ENCODE measurements around the gene CDK5RAP1.

DNA sequence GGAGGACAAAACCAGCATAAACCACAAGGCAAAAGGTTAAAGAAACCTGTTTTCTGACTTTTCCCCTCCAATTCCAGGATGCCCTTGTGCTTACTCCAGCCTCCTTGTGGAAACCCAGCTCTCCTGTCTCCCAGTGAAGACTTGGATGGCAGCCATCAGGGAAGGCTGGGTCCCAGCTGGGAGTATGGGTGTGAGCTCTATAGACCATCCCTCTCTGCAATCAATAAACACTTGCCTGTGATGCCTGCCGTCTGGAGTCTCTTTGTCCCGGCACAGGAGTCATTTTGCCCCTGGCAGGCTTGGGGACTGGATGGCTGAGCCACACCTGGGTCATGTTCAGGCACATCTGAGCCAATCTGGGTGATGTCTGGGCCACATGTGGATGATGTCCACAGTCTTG is 91.7 kb downstream of the CDK5RAP1 start:
- TF ChIP-seq, protein P1, sequence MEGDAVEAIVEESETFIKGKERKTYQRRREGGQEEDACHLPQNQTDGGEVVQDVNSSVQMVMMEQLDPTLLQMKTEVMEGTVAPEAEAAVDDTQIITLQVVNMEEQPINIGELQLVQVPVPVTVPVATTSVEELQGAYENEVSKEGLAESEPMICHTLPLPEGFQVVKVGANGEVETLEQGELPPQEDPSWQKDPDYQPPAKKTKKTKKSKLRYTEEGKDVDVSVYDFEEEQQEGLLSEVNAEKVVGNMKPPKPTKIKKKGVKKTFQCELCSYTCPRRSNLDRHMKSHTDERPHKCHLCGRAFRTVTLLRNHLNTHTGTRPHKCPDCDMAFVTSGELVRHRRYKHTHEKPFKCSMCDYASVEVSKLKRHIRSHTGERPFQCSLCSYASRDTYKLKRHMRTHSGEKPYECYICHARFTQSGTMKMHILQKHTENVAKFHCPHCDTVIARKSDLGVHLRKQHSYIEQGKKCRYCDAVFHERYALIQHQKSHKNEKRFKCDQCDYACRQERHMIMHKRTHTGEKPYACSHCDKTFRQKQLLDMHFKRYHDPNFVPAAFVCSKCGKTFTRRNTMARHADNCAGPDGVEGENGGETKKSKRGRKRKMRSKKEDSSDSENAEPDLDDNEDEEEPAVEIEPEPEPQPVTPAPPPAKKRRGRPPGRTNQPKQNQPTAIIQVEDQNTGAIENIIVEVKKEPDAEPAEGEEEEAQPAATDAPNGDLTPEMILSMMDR (IDR thresholded peaks at IDR 0.05; ENCODE audit: low read depth, low read length, missing input control), result no peak
- TF ChIP-seq RXRA (IDR thresholded peaks at IDR 0.05), result no peak

Data from liver (tissue), 3 donors.